Memory B cell (primary cell): ENCODE data around the gene STIM1.
"Not testable (repeated sequence)": the region's sequence is repeated elsewhere in the genome, so short reads cannot be mapped to it uniquely, and the experiment has no call there.

Experiments
- ATAC-seq: fragments of 150-1000 bp; cut with Tn5 transposase; 2 replicates; pipeline ENCODE4 v1.10.0; 2021; ENCODE audit warnings: low read depth, mild to moderate bottlenecking, moderate library complexity
- DNase-seq, 2 donors: peaks; one replicate each; pipeline ENCODE4 v3.0.0; 2022; ENCODE audit warnings: low spot score in 2 of 2
- H3K27ac Mint-ChIP-seq: one replicate; pipeline ENCODE4 v1.8.0; 2022; ENCODE audit warnings: mild to moderate bottlenecking, moderate library complexity, mixed read lengths
- H3K27me3 Mint-ChIP-seq: one replicate; pipeline ENCODE4 v1.8.0; 2022; ENCODE audit warnings: mixed read lengths
- H3K36me3 Mint-ChIP-seq: one replicate; pipeline ENCODE4 v1.8.0; 2022; ENCODE audit warnings: mild to moderate bottlenecking, mixed read lengths
- H3K4me1 Mint-ChIP-seq: one replicate; pipeline ENCODE4 v1.8.0; 2022; ENCODE audit warnings: mixed read lengths
- H3K4me3 Mint-ChIP-seq: one replicate; pipeline ENCODE4 v1.8.0; 2022; ENCODE audit warnings: mild to moderate bottlenecking, moderate library complexity, mixed read lengths
- H3K9me3 Mint-ChIP-seq: one replicate; pipeline ENCODE4 v1.8.0; 2022; ENCODE audit warnings: mixed read lengths

Gene STIM1

GRCh38 chr11:3893311-3893710, 37.8 kb downstream of the STIM1 start:
- DNase-seq = no peak
- ATAC-seq = no peak
- H3K4me1 Mint-ChIP-seq = peaks cover 40% of the 10 kb centered on the region
- no peaks in the 10 kb centered on the region for H3K27me3 Mint-ChIP-seq
- peak overlapping the region; percentile 78 for H3K4me3 Mint-ChIP-seq
- peaks cover 3% of the 10 kb centered on the region for H3K36me3 Mint-ChIP-seq
- peak overlapping the region; percentile 94 for H3K27ac Mint-ChIP-seq
- H3K9me3 Mint-ChIP-seq = no peaks in the 10 kb centered on the region

DNA sequence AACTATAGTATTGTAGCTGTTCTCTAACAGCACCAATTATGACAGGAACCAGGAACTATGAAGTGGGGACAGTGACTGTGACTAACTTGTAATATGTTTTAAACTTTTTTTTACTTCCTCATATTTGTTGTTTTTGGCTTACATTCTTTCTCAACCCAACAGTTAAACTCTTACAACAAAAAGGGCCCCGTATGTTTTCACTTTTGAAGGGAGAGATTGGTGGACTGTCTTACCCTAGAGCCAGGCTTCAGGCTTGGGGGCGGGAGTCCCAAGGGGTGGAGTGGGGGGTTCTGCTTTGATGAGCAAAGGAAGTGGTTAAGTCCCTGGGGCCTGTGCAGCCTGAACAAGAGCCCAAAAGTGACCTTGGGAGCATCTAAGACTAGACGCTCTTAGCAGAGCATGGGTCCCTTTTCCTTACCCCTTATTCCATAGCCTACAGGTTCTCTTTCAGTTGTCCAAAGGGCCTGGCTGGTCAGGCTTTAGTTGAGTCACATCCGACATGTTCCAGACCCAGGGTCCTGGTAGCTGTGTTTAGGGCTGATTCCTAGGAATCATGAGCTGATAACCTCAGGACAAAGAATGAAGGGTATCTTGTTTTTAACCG, 38.8 kb downstream of the STIM1 start:
- no peaks in the 10 kb centered on the region for H3K9me3 Mint-ChIP-seq
- ATAC-seq = peak; percentile 97
- peak overlapping the region; percentile 94 for H3K27ac Mint-ChIP-seq
- peak overlapping the region; percentile 78 for H3K4me3 Mint-ChIP-seq
- peaks cover 3% of the 10 kb centered on the region for H3K36me3 Mint-ChIP-seq
- peak; percentile 81 to 91 for DNase-seq
- H3K27me3 Mint-ChIP-seq = no peaks in the 10 kb centered on the region
- peaks cover 33% of the 10 kb centered on the region for H3K4me1 Mint-ChIP-seq

DNA sequence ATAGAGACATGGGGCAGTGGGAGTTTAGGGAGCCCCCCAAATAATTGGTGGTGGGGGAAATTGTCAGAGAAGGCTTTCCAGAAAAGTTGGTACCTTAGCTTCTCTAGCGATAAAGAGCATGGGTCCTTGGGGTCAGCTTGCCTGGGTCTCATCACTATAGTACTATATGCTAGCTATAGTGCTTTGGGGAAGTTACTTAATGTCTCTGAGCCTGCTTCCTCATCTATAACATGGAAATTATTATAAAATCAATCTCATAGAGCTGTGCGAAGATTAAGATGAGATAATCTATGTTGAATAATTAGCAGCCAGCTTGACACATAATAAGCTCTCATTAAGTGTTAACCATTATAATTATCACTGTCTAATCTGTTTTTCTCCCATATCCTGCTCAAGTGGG, 41.2 kb downstream of the STIM1 start:
- DNase-seq (no peak), ATAC-seq (no peak)
- Mint-ChIP-seq H3K36me3 (peaks cover 2% of the 10 kb centered on the region), H3K27me3 (no peaks in the 10 kb centered on the region), H3K9me3 (no peaks in the 10 kb centered on the region), H3K27ac (no peak overlapping the region), H3K4me1 (peaks cover 30% of the 10 kb centered on the region), H3K4me3 (no peak overlapping the region)

DNA sequence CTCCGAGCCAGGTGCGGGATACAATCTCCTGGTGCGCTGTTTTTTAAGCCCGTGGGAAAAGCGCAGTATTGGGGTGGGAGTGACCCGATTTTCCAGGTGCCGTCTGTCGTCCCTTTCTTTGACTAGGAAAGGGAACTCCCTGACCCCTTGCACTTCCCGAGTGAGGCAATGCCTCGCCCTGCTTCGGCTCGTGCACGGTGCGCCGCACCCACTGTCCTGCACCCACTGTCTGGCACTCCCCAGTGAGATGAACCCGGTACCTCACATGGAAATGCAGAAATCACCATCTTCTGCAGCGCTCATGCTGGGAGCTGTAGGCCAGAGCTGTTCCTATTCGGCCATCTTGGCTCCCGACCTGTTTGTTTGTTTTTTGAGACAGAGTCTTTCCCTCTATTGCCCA, 44.8 kb downstream of the STIM1 start:
- not testable (repeated sequence) for H3K27ac Mint-ChIP-seq, H3K36me3 Mint-ChIP-seq, ATAC-seq, H3K9me3 Mint-ChIP-seq, H3K4me3 Mint-ChIP-seq, H3K27me3 Mint-ChIP-seq, DNase-seq
- H3K4me1 Mint-ChIP-seq = peaks cover 47% of the 10 kb centered on the region

DNA sequence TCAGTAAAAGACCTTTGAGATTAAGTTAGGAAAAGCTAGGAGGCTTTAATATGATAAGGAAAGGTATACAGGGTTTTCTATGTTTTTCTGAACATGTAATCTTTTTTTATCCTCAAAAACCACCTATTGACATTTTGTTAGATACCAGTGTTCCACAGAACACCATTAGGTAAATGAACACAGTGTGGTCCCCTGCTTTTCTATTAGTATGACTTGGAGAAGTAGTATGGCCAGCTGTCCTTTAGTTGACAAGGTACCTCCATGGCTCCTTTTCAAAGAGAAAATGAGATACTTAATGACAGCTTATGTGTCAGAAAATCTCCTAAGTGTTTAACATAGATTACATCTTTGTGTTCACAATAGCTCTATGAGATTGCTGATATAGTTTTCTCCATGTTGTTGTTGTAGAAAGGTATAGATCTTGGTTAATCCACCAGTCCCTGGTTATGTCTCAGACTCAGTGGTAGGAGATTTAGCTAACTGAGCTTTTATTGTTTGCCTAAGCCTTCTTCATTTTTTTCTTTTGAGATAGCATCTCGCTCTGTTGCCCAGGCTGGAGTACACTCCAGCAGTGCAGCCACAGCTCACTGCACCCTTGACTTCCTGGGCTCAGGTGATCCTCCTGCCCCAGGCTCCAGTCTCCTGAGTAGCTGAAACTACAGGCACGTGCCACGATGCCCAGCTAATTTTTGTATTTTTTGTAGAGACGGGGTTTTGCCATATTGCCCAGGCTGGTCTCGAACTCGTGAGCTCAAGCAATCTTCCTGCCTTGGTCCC, 46.0 kb downstream of the STIM1 start:
- Mint-ChIP-seq H3K4me1 (peaks cover 45% of the 10 kb centered on the region), H3K27me3 (no peaks in the 10 kb centered on the region), H3K36me3 (no peaks in the 10 kb centered on the region), H3K4me3 (no peak overlapping the region), H3K9me3 (no peaks in the 10 kb centered on the region), H3K27ac (peak overlapping the region; percentile 60)
- no peak for ATAC-seq
- no peak for DNase-seq

DNA sequence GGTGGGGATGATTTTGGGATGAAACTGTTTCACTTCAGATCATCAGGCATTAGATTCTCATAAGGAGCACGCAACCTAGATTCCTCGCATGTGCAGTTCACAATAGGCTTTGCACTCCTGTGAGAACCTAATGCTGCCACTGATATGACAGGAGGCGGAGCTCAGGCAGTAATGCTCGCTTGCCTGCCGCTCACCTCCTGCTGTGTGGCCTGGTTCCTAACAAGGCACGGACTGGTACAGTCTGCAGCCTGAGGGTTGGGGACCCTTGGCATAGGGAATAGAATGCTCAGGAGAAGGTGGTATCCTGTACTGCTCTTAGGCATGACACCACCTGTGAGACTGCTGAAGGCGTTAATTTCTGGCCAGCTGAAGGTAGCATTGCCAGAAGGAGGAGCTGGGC, 47.0 kb downstream of the STIM1 start:
- H3K27ac Mint-ChIP-seq = peak overlapping the region; percentile 60
- no peaks in the 10 kb centered on the region for H3K27me3 Mint-ChIP-seq
- ATAC-seq (no peak), DNase-seq (no peak)
- H3K9me3 Mint-ChIP-seq = no peaks in the 10 kb centered on the region
- H3K36me3 Mint-ChIP-seq = no peaks in the 10 kb centered on the region
- peak overlapping the region; percentile 41 for H3K4me3 Mint-ChIP-seq
- H3K4me1 Mint-ChIP-seq = peaks cover 45% of the 10 kb centered on the region

GRCh38 chr11:3903207-3903896, 47.9 kb downstream of the STIM1 start:
- H3K27me3 Mint-ChIP-seq = no peaks in the 10 kb centered on the region
- ATAC-seq = peak; percentile 94

DNA sequence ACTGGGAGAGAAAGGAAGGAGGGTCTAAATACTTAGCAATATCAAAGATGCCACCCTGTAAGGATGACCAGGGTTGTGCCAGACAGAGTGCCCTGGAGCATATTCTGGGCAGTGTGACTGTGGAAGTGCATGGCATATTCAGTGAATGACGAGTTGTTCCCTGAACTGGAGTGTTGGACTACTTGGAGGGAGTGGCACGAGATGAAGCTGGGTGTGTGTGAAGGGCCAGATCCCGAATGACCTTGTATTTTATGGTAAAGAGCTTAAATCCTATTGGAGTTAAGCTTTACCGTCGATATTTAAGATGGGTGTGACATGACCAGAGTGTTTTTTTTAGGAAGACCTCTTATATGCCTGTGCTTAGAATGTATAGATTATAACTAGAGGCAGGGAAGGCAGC, 48.8 kb downstream of the STIM1 start:
- H3K36me3 Mint-ChIP-seq = no peaks in the 10 kb centered on the region
- no peak for DNase-seq
- no peak for ATAC-seq
- peak overlapping the region; percentile 12 for H3K4me3 Mint-ChIP-seq
- no peaks in the 10 kb centered on the region for H3K9me3 Mint-ChIP-seq
- H3K4me1 Mint-ChIP-seq = peaks cover 53% of the 10 kb centered on the region
- peak overlapping the region; percentile 56 for H3K27ac Mint-ChIP-seq
- no peaks in the 10 kb centered on the region for H3K27me3 Mint-ChIP-seq

More at GRCh38 chr11:3903207-3903896, 47.9 kb downstream of the STIM1 start:
- Mint-ChIP-seq H3K9me3 (no peaks in the 10 kb centered on the region), H3K4me1 (peaks cover 51% of the 10 kb centered on the region), H3K27ac (peak overlapping the region; percentile 56), H3K36me3 (no peaks in the 10 kb centered on the region), H3K4me3 (peak overlapping the region; percentile 77)
- no peak for DNase-seq

- Mint-ChIP-seq H3K9me3 (no peaks in the 10 kb centered on the region), H3K36me3 (no peaks in the 10 kb centered on the region), H3K27me3 (no peaks in the 10 kb centered on the region), H3K27ac (peak overlapping the region; percentile 56), H3K4me3 (peak overlapping the region; percentile 11), H3K4me1 (peaks cover 56% of the 10 kb centered on the region)
- ATAC-seq (peak; percentile 26), DNase-seq (no peak)
These were observed 49.9 kb downstream of the STIM1 start for GRCh38 chr11:3905080-3905953.

- Mint-ChIP-seq H3K4me1 (peaks cover 55% of the 10 kb centered on the region), H3K27me3 (no peaks in the 10 kb centered on the region), H3K9me3 (no peaks in the 10 kb centered on the region), H3K36me3 (no peaks in the 10 kb centered on the region), H3K27ac (no peak overlapping the region), H3K4me3 (no peak overlapping the region)
- ATAC-seq (no peak), DNase-seq (no peak)
These were observed 50.7 kb downstream of the STIM1 start for GRCh38 chr11:3906166-3906565.

DNA sequence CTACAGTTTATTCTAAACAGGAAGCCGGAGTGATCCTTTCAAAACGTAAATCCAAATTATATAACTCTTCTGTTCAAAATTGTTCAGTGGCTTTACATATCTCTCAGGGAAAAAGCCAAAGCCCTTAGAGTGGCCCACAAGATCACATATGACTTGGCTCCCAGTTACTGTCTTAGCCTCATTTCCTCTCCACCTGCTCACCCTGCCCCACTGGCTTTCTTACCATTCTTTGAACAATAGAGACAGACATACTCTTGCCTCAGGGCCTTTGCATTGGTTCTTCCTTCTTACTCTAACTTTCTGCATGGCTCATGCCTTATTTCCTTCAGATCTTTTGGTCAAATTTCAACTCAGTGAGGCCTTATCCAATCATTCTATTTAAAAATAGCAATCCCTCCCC, 52.1 kb downstream of the STIM1 start:
- peaks cover 53% of the 10 kb centered on the region for H3K4me1 Mint-ChIP-seq

DNA sequence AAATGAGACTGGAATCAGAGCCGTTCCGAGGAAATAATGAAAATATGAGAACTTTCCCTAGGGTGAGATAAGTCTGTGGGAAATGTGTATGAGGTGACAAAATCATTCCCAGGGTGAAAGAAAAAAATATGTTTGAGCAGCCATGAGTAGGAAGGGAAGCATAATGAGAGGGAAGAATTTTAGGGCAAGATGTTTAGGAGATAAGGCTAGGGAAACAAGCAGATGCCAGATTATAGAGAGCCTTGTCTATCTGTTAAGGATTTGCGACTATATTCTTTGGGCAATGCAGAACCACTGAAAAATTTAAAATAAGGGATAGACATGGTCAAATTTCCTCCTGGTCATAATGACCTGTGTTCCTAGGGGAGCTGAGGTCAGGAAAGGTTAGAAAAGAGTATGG, 54.4 kb downstream of the STIM1 start:
- Mint-ChIP-seq H3K4me1 (peaks cover 47% of the 10 kb centered on the region), H3K36me3 (peaks cover 1% of the 10 kb centered on the region), H3K27me3 (no peaks in the 10 kb centered on the region), H3K4me3 (no peak overlapping the region), H3K27ac (no peak overlapping the region), H3K9me3 (no peaks in the 10 kb centered on the region)
- ATAC-seq (no peak), DNase-seq (no peak)

More for the DNA sequence above, 52.1 kb downstream of the STIM1 start:
- no peaks in the 10 kb centered on the region for H3K27me3 Mint-ChIP-seq
- H3K36me3 Mint-ChIP-seq = peaks cover 1% of the 10 kb centered on the region
- DNase-seq (no peak), ATAC-seq (no peak)
- H3K4me3 Mint-ChIP-seq = no peak overlapping the region
- no peaks in the 10 kb centered on the region for H3K9me3 Mint-ChIP-seq
- no peak overlapping the region for H3K27ac Mint-ChIP-seq

DNA sequence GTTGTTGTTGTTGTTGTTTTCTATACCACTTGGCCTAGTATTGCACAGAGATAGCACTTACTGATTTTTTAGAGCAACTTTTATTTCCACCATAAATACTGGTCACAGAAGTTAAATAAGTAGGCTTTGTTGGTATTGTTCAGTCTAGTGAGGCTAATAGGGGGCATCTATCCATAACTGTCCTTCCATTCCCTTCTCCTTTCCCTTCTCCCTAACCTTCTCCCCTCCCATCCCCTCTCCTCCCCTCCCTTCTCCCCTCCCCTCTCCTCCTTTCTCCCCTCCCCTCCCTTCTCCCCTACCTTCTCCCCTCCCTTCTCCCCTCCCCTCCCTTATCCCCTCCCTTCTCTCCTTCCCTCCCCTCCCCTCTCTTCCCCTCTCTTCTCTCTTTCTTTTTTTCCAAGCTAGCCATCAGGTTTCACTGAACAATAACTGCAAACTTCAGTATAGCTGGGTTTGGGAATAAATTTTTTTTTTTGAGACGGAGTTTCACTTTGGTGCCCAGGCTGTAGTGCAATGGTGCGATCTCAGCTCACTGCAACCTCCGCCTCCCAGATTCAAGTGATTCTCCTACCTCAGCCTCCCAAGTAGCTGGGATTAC, 56.5 kb downstream of the STIM1 start:
- Mint-ChIP-seq H3K9me3 (no peaks in the 10 kb centered on the region), H3K4me3 (no peak overlapping the region), H3K4me1 (peaks cover 40% of the 10 kb centered on the region), H3K36me3 (peaks cover 1% of the 10 kb centered on the region), H3K27me3 (no peaks in the 10 kb centered on the region), H3K27ac (peak overlapping the region; percentile 54)
- DNase-seq = no peak
- no peak for ATAC-seq
